ENCODE measurements around the gene COL4A2.
"Not testable (repeated sequence)": the region's sequence is repeated elsewhere in the genome, so short reads cannot be mapped to it uniquely, and the experiment has no call there.

Gene COL4A2

DNA sequence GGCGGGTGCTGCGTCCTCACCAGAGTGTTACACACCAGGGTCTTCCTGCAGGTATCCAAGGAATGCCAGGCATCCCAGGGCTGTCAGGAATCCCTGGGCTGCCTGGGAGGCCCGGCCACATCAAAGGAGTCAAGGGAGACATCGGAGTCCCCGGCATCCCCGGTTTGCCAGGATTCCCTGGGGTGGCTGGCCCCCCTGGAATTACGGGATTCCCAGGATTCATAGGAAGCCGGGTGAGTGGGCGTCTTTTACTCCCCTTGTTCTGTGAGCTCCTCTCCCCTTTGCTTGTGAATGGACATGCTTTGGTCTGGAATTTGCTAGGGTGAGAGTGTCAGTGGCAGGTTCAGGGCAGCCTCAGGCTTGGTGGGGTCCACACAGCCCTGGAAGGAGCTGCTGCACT is 178.5 kb downstream of the COL4A2 start:
- Mint-ChIP-seq H3K9me3 (no peaks in the 10 kb centered on the region), H3K4me1 (no peaks in the 10 kb centered on the region), H3K27ac (no peak overlapping the region), H3K36me3 (ENCODE audit: low read depth) (no peaks in the 10 kb centered on the region), H3K27me3 (no peaks in the 10 kb centered on the region), H3K4me3 (no peak overlapping the region)
- DNase-seq (no peak), ATAC-seq (no peak)

GRCh38 chr13:110486061-110486715 is 179.1 kb downstream of the COL4A2 start:
- DNase-seq (no peak), ATAC-seq (no peak)
- Mint-ChIP-seq H3K27ac (no peak overlapping the region), H3K27me3 (no peaks in the 10 kb centered on the region), H3K4me1 (no peaks in the 10 kb centered on the region), H3K9me3 (no peaks in the 10 kb centered on the region), H3K4me3 (no peak overlapping the region), H3K36me3 (ENCODE audit: low read depth) (no peaks in the 10 kb centered on the region)

DNA sequence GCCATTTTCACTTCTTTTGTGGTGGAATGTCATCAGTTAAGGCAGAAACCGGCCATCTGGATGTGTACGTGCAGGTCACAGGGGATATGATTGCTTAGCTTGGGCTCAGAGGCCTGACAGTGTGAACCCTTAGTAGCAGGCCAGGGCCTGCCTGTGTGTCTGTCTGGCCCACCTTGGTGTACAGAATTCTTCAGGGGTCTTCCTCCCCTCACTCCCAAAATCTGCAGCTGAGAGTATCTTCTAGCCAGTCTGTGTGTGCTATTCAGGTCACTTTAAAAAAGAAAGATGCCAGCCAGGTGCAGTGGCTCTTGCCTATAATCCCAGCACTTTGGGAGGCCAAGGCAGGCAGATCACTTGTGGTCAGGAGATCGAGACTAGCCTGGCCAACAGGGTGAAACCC is 179.8 kb downstream of the COL4A2 start:
- not testable (repeated sequence) for H3K27me3 Mint-ChIP-seq; H3K4me3 Mint-ChIP-seq; H3K9me3 Mint-ChIP-seq; H3K4me1 Mint-ChIP-seq; H3K27ac Mint-ChIP-seq; ATAC-seq; H3K36me3 Mint-ChIP-seq (ENCODE audit: low read depth); DNase-seq

DNA sequence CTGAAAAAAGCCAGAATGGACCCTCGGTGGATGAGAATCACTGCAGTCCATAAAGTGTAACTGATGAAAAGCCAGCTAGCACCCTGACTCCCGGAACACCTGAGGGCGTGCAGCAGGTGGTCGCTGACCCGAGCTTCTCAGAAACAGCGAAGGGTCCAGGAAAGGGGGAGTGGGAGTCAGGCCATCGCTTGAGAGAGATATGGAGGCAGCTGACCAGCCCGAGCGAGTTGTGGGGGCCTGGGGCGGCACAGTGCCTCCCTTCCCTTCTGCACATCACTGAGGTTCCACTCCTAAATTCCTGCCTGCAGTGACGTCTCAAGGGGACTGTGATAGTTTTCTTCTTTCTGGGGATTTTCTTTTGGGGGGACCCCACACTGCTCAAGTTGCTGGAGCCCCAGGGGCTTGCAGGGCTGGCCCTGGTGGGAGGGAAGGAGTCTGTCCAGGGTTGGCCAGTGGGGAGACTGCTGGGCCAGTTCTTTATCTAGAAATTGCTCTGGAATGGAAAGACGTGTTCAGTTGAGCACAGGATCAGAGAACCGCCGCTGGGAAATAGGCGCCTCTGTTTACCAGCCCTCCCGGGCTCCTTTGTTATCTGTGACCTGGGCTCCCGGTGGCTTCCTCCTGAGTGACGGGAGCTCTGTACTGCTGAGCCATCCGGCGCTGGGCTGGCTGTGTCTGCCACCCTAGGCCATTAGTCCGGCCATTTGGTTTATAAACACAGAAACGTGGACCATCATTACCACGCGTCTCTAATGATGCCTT is 183.1 kb downstream of the COL4A2 start:
- DNase-seq: no peak
- Mint-ChIP-seq H3K4me3 (no peak overlapping the region), H3K27me3 (no peaks in the 10 kb centered on the region), H3K36me3 (ENCODE audit: low read depth) (no peaks in the 10 kb centered on the region), H3K4me1 (no peaks in the 10 kb centered on the region), H3K27ac (no peak overlapping the region), H3K9me3 (no peaks in the 10 kb centered on the region)
- no peak for ATAC-seq

- H3K4me3 Mint-ChIP-seq: no peak overlapping the region
- ATAC-seq: no peak
- DNase-seq: no peak
- H3K4me1 Mint-ChIP-seq: no peaks in the 10 kb centered on the region
- H3K27me3 Mint-ChIP-seq: no peaks in the 10 kb centered on the region
- no peak overlapping the region for H3K27ac Mint-ChIP-seq
- H3K36me3 Mint-ChIP-seq (ENCODE audit: low read depth): no peaks in the 10 kb centered on the region
- H3K9me3 Mint-ChIP-seq: no peaks in the 10 kb centered on the region
Observed at GRCh38 chr13:110491869-110492678, 185.0 kb downstream of the COL4A2 start.

GRCh38 chr13:110492679-110493593 is 185.9 kb downstream of the COL4A2 start:
- no peaks in the 10 kb centered on the region for H3K27me3 Mint-ChIP-seq
- DNase-seq (no peak), ATAC-seq (no peak)
- no peak overlapping the region for H3K4me3 Mint-ChIP-seq
- no peaks in the 10 kb centered on the region for H3K9me3 Mint-ChIP-seq
- H3K4me1 Mint-ChIP-seq: no peaks in the 10 kb centered on the region
- no peaks in the 10 kb centered on the region for H3K36me3 Mint-ChIP-seq (ENCODE audit: low read depth)
- H3K27ac Mint-ChIP-seq: no peak overlapping the region

- ATAC-seq (no peak), DNase-seq (no peak)
- Mint-ChIP-seq H3K4me3 (no peak overlapping the region), H3K4me1 (no peaks in the 10 kb centered on the region), H3K9me3 (no peaks in the 10 kb centered on the region), H3K27ac (no peak overlapping the region), H3K27me3 (no peaks in the 10 kb centered on the region), H3K36me3 (ENCODE audit: low read depth) (no peaks in the 10 kb centered on the region)
Observed at GRCh38 chr13:110493613-110494012, 186.5 kb downstream of the COL4A2 start.

DNA sequence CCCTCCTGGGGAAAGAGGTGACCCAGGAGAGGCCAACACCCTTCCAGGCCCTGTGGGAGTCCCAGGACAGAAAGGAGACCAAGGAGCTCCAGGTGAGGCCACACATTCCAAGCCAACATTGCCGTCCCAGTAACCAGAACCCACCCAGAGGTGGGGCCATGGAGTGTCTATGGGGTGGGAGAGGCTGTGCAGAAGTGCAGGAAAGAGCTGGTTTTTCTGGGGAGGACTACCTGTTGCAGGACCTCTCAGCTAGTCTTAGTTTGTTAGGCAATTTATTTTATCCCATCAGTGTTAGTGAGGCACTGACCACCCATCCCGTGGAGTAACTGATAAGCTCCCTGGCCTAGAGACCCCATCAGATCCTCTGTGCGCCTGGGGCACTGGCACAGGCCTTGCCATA is 188.3 kb downstream of the COL4A2 start:
- no peak overlapping the region for H3K27ac Mint-ChIP-seq
- no peak overlapping the region for H3K4me3 Mint-ChIP-seq
- no peaks in the 10 kb centered on the region for H3K9me3 Mint-ChIP-seq
- no peak for ATAC-seq
- H3K27me3 Mint-ChIP-seq: no peaks in the 10 kb centered on the region
- H3K36me3 Mint-ChIP-seq (ENCODE audit: low read depth): no peaks in the 10 kb centered on the region
- no peaks in the 10 kb centered on the region for H3K4me1 Mint-ChIP-seq
- no peak for DNase-seq

DNA sequence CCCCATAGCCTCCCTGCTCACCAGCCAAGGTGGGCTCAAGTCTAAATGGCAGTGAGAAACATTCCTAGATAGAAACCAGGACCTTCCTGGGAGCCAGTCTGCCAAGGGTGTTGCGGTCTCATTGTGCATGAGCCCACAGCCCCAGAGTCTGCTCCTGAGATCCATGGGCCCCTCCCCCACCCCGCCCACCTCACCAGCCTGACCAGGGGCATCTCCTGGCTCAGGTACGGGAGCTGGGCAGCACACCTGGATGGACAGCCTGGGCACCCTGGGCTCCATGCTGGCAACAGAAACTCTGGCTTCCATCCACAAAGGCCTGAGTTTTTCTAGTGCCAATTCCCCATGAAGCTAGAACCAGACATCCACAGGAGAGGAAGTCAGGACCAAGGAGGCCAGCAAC is 188.8 kb downstream of the COL4A2 start:
- ATAC-seq: no peak
- no peaks in the 10 kb centered on the region for H3K9me3 Mint-ChIP-seq
- H3K4me1 Mint-ChIP-seq: no peaks in the 10 kb centered on the region

DNA sequence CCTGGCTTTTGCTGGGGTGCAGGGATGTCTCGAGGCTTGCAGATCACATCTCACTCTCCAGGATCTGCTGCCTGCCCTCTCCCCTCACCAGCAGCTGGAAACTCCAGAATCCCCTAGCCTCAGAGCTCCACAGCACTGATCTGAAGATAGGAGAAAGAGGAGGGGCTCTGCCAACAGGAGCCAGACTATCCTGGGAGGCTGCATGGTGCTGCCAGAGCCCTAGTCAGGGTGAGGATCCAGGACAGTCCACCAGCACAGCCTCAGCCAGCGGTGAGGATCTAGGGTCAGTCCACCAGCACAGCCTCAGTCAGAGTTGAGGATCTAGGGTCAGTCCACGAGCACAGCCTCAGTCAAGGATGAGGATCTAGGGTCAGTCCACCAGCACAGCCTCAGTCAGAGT is 189.2 kb downstream of the COL4A2 start:
- Mint-ChIP-seq H3K27ac (no peak overlapping the region), H3K4me3 (no peak overlapping the region), H3K27me3 (no peaks in the 10 kb centered on the region), H3K9me3 (no peaks in the 10 kb centered on the region), H3K36me3 (ENCODE audit: low read depth) (no peaks in the 10 kb centered on the region), H3K4me1 (no peaks in the 10 kb centered on the region)
- no peak for ATAC-seq
- no peak for DNase-seq

More for the DNA sequence above, 188.8 kb downstream of the COL4A2 start:
- H3K36me3 Mint-ChIP-seq (ENCODE audit: low read depth): no peaks in the 10 kb centered on the region
- no peak overlapping the region for H3K4me3 Mint-ChIP-seq
- H3K27me3 Mint-ChIP-seq: no peaks in the 10 kb centered on the region
- no peak overlapping the region for H3K27ac Mint-ChIP-seq
- no peak for DNase-seq

- Mint-ChIP-seq H3K9me3 (no peaks in the 10 kb centered on the region), H3K27ac (no peak overlapping the region), H3K27me3 (no peaks in the 10 kb centered on the region), H3K4me3 (no peak overlapping the region), H3K4me1 (no peaks in the 10 kb centered on the region), H3K36me3 (ENCODE audit: low read depth) (no peaks in the 10 kb centered on the region)
- ATAC-seq: no peak
- no peak for DNase-seq
Observed at GRCh38 chr13:110497003-110497402, 189.9 kb downstream of the COL4A2 start.

DNA sequence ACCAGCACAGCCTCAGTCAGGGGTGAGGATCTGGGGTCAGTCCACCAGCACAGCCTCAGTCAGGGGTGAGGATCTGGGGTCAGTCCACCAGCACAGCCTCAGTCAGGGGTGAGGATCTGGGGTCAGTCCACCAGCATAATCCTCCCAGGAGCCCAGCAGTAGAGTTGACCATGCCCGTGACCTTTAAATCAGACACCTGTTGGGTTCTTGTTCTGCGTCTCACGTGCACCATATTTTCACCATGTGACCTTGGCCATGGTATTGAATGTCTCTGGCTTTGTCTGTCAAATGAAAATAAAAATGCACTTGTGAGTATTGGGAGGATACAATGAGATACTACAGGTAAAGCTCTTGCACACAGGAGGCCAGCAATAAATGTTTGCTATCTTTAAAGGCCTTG is 190.8 kb downstream of the COL4A2 start:
- H3K4me3 Mint-ChIP-seq; H3K36me3 Mint-ChIP-seq (ENCODE audit: low read depth); H3K27ac Mint-ChIP-seq; H3K4me1 Mint-ChIP-seq; H3K27me3 Mint-ChIP-seq; ATAC-seq; H3K9me3 Mint-ChIP-seq; DNase-seq: not testable (repeated sequence)

GRCh38 chr13:110498327-110498726 is 191.2 kb downstream of the COL4A2 start:
- Mint-ChIP-seq H3K27ac (no peak overlapping the region), H3K36me3 (ENCODE audit: low read depth) (no peaks in the 10 kb centered on the region), H3K4me1 (no peaks in the 10 kb centered on the region), H3K4me3 (no peak overlapping the region), H3K27me3 (no peaks in the 10 kb centered on the region), H3K9me3 (no peaks in the 10 kb centered on the region)
- DNase-seq: no peak
- no peak for ATAC-seq

- Mint-ChIP-seq H3K4me1 (no peaks in the 10 kb centered on the region), H3K4me3 (no peak overlapping the region), H3K27me3 (no peaks in the 10 kb centered on the region), H3K27ac (no peak overlapping the region), H3K9me3 (no peaks in the 10 kb centered on the region), H3K36me3 (ENCODE audit: low read depth) (no peaks in the 10 kb centered on the region)
- DNase-seq (no peak), ATAC-seq (no peak)
Observed at GRCh38 chr13:110498765-110499164, 191.7 kb downstream of the COL4A2 start.

Measured in activated naive CD8-positive, alpha-beta T cell treated with anti-CD3 and anti-CD28 coated beads, Interleukin-2, amount 50 U/mL, for 24 hours (primary cell).